ENCODE results near the gene PLEKHO2. TPM values are rescaled to one million over a fixed set of nuclear protein-coding genes. Genes with fewer than 3 reads are reported as not detected.

Gene PLEKHO2
- polyA plus RNA-seq, 1 of the 3 experiments (the other 2 are of a cell fraction), result 7.8 TPM

DNA sequence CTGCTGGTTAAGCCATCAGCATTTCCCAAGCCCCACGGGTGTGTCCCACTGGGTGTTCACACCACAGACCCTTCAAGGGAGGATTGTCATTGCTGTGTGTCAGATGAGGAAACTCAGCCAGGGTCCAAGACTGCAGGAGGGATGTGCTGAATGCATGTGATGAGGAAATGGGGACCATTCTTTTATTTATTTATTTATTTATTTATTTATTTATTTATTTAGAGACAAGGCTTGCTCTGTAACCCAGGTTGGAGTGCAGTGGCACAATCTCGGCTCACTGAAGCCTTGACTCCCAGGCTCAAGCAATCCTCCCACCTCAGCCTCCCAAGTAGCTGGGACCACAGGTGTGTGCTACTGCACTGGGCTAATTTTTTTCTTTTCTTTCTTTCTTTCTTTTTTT lies 37.1 kb upstream of the PLEKHO2 start:
- H3K4me2 ChIP-seq, result no peak overlapping the region
- no peaks in the 10 kb centered on the region for H3F3A ChIP-seq (replicated peaks; ENCODE audit: insufficient read depth)
- H3K27me3 ChIP-seq (ENCODE audit: insufficient read depth), result no peaks in the 10 kb centered on the region
- DNase-seq, result no peak
- H4K20me1 ChIP-seq (ENCODE audit: insufficient read depth), result no peaks in the 10 kb centered on the region
- no peaks in the 10 kb centered on the region for H3K9me3 ChIP-seq
- H3K79me2 ChIP-seq (ENCODE audit: insufficient read depth), result no peaks in the 10 kb centered on the region
- no peak overlapping the region for H3K4me3 ChIP-seq (ENCODE audit: low read depth in 2 of 2, low read length in 1 of 2)
- no peaks in the 10 kb centered on the region for H3K9me2 ChIP-seq
- H3K27ac ChIP-seq (ENCODE audit: low read depth in 2 of 2, low read length in 1 of 2), result no peak overlapping the region
- H3K9ac ChIP-seq, result no peak overlapping the region
- CTCF ChIA-PET, result interaction anchor here (2.6 to 4.2 kb wide), 2 partner anchors 74 to 77 kb away, joined by 15 to 29 read pairs; no protein-coding TSS in a partner anchor
- peaks cover 0 to 10% of the 10 kb centered on the region in 2 experiments; a peak in 1 of 4 replicates for H3K4me1 ChIP-seq (ENCODE audit: control insufficient read depth in 1 of 2, insufficient read depth in 2 of 2, low read depth in 1 of 2, low read length in 1 of 2)
- H2AFZ ChIP-seq (ENCODE audit: low read depth), result no peak overlapping the region
- WGBS (ENCODE audit: low lambda C conversion rate), result 44% methylated on average over 2 of the region's 2 CpGs
- H3K36me3 ChIP-seq (replicated peaks in 1 of 2; ENCODE audit: control insufficient read depth in 1 of 2, insufficient read depth in 2 of 2, low read length in 1 of 2), result no peaks in the 10 kb centered on the region
- POLR2A ChIA-PET, result no interaction called here
- TF ChIP-seq, protein P1, sequence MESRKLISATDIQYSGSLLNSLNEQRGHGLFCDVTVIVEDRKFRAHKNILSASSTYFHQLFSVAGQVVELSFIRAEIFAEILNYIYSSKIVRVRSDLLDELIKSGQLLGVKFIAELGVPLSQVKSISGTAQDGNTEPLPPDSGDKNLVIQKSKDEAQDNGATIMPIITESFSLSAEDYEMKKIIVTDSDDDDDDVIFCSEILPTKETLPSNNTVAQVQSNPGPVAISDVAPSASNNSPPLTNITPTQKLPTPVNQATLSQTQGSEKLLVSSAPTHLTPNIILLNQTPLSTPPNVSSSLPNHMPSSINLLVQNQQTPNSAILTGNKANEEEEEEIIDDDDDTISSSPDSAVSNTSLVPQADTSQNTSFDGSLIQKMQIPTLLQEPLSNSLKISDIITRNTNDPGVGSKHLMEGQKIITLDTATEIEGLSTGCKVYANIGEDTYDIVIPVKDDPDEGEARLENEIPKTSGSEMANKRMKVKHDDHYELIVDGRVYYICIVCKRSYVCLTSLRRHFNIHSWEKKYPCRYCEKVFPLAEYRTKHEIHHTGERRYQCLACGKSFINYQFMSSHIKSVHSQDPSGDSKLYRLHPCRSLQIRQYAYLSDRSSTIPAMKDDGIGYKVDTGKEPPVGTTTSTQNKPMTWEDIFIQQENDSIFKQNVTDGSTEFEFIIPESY (IDR thresholded peaks at IDR 0.05; ENCODE audit: borderline replicate concordance, low read depth), result no peak

DNA sequence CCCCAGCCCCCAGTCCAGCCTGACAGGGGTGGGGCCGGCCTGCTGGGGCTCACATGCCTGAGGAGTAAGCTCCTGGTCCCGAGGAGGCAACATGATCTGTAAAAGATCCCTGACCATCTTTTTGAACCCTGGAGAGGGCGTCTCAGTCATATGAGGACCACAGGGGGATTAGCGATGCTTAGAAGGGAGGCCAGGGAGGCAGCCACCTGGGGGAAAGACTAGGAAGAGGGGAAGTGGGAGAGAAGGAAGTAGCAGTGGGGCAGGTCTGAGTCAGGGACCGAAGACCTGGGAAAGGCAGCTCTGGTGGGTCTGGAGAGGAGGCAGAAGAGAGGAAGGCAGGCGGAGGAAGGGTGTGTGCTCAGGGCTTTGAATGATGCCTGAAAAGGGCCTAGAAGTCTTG lies 35.2 kb upstream of the PLEKHO2 start:
- Histone ChIP-seq H2AFZ (ENCODE audit: low read depth) (no peak overlapping the region), H3K4me2 (no peak overlapping the region), H3K4me1 (ENCODE audit: control insufficient read depth in 1 of 2, insufficient read depth in 2 of 2, low read depth in 1 of 2, low read length in 1 of 2) (peaks cover 0 to 10% of the 10 kb centered on the region in 2 experiments; a peak in 1 of 4 replicates), H3K27me3 (ENCODE audit: insufficient read depth) (no peaks in the 10 kb centered on the region), H4K20me1 (ENCODE audit: insufficient read depth) (no peaks in the 10 kb centered on the region), H3K36me3 (replicated peaks in 1 of 2; ENCODE audit: control insufficient read depth in 1 of 2, insufficient read depth in 2 of 2, low read length in 1 of 2) (no peaks in the 10 kb centered on the region), H3K9me2 (no peaks in the 10 kb centered on the region), H3F3A (replicated peaks; ENCODE audit: insufficient read depth) (no peaks in the 10 kb centered on the region), H3K9me3 (no peaks in the 10 kb centered on the region), H3K9ac (no peak overlapping the region), H3K79me2 (ENCODE audit: insufficient read depth) (no peaks in the 10 kb centered on the region), H3K27ac (ENCODE audit: low read depth in 2 of 2, low read length in 1 of 2) (no peak overlapping the region), H3K4me3 (ENCODE audit: low read depth in 2 of 2, low read length in 1 of 2) (no peak overlapping the region)
- no peak for TF ChIP-seq TAF1 (IDR thresholded peaks at IDR 0.05; ENCODE audit: borderline replicate concordance, low read depth, low read length)
- no peak for TF ChIP-seq TEAD4 (IDR thresholded peaks at IDR 0.05; ENCODE audit: borderline replicate concordance, insufficient read depth)
- TF ChIP-seq FOXM1 (IDR thresholded peaks at IDR 0.05; ENCODE audit: low read depth), result no peak
- TF ChIP-seq RXRA (IDR thresholded peaks at IDR 0.05; ENCODE audit: borderline replicate concordance, low read depth), result no peak
- no peak for TF ChIP-seq RCOR1 (IDR thresholded peaks at IDR 0.05; ENCODE audit: low read length)
- no peak for TF ChIP-seq FOSL2 (IDR thresholded peaks at IDR 0.05; ENCODE audit: borderline replicate concordance, low read depth)
- TF ChIP-seq, protein P2, sequence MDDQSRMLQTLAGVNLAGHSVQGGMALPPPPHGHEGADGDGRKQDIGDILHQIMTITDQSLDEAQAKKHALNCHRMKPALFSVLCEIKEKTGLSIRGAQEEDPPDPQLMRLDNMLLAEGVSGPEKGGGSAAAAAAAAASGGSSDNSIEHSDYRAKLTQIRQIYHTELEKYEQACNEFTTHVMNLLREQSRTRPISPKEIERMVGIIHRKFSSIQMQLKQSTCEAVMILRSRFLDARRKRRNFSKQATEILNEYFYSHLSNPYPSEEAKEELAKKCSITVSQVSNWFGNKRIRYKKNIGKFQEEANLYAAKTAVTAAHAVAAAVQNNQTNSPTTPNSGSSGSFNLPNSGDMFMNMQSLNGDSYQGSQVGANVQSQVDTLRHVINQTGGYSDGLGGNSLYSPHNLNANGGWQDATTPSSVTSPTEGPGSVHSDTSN (IDR thresholded peaks at IDR 0.05), result no peak
- TF ChIP-seq, protein P3, sequence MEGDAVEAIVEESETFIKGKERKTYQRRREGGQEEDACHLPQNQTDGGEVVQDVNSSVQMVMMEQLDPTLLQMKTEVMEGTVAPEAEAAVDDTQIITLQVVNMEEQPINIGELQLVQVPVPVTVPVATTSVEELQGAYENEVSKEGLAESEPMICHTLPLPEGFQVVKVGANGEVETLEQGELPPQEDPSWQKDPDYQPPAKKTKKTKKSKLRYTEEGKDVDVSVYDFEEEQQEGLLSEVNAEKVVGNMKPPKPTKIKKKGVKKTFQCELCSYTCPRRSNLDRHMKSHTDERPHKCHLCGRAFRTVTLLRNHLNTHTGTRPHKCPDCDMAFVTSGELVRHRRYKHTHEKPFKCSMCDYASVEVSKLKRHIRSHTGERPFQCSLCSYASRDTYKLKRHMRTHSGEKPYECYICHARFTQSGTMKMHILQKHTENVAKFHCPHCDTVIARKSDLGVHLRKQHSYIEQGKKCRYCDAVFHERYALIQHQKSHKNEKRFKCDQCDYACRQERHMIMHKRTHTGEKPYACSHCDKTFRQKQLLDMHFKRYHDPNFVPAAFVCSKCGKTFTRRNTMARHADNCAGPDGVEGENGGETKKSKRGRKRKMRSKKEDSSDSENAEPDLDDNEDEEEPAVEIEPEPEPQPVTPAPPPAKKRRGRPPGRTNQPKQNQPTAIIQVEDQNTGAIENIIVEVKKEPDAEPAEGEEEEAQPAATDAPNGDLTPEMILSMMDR (IDR thresholded peaks at IDR 0.05), result no peak
- no peak for TF ChIP-seq MEF2A (IDR thresholded peaks at IDR 0.05; ENCODE audit: borderline replicate concordance, low read depth)
- no peak for TF ChIP-seq ELF1 (IDR thresholded peaks at IDR 0.05)
- TF ChIP-seq, protein P4, sequence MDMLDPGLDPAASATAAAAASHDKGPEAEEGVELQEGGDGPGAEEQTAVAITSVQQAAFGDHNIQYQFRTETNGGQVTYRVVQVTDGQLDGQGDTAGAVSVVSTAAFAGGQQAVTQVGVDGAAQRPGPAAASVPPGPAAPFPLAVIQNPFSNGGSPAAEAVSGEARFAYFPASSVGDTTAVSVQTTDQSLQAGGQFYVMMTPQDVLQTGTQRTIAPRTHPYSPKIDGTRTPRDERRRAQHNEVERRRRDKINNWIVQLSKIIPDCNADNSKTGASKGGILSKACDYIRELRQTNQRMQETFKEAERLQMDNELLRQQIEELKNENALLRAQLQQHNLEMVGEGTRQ (IDR thresholded peaks at IDR 0.05; ENCODE audit: borderline replicate concordance, low read depth, low read length), result no peak
- TF ChIP-seq, protein P5, sequence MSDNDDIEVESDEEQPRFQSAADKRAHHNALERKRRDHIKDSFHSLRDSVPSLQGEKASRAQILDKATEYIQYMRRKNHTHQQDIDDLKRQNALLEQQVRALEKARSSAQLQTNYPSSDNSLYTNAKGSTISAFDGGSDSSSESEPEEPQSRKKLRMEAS (IDR thresholded peaks at IDR 0.05; ENCODE audit: low read depth), result no peak
- no peak for TF ChIP-seq MXI1 (IDR thresholded peaks at IDR 0.05; ENCODE audit: low read depth, low read length)
- no peak for TF ChIP-seq TCF12 (IDR thresholded peaks at IDR 0.05)
- TF ChIP-seq, protein P6, sequence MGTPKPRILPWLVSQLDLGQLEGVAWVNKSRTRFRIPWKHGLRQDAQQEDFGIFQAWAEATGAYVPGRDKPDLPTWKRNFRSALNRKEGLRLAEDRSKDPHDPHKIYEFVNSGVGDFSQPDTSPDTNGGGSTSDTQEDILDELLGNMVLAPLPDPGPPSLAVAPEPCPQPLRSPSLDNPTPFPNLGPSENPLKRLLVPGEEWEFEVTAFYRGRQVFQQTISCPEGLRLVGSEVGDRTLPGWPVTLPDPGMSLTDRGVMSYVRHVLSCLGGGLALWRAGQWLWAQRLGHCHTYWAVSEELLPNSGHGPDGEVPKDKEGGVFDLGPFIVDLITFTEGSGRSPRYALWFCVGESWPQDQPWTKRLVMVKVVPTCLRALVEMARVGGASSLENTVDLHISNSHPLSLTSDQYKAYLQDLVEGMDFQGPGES (IDR thresholded peaks at IDR 0.05; ENCODE audit: low read depth, low read length), result no peak
- no peak for TF ChIP-seq FOXJ3 (CRISPR knock-in tag; IDR thresholded peaks at IDR 0.05)
- TF ChIP-seq GABPA (IDR thresholded peaks at IDR 0.05; ENCODE audit: low read depth), result no peak
- TF ChIP-seq, protein P7, sequence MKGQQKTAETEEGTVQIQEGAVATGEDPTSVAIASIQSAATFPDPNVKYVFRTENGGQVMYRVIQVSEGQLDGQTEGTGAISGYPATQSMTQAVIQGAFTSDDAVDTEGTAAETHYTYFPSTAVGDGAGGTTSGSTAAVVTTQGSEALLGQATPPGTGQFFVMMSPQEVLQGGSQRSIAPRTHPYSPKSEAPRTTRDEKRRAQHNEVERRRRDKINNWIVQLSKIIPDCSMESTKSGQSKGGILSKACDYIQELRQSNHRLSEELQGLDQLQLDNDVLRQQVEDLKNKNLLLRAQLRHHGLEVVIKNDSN (IDR thresholded peaks at IDR 0.05; ENCODE audit: borderline replicate concordance, low read depth), result no peak
- TF ChIP-seq NRF1 (IDR thresholded peaks at IDR 0.05; ENCODE audit: low read depth, low read length), result no peak
- ChIA-PET POLR2A (interaction anchor here (0.6 kb wide), 1 partner anchor 185 kb away, joined by 3 read pairs; no protein-coding TSS in a partner anchor), CTCF (interaction anchor here (0.9 to 9.5 kb wide), 4 partner anchors 57 to 120 kb away, joined by 3 to 286 read pairs (median 30); no protein-coding TSS in a partner anchor)
- 73% methylated on average over 6 of the region's 6 CpGs for WGBS (ENCODE audit: low lambda C conversion rate)
- no peak for DNase-seq
